MM.1S (cell line): Measurements from ENCODE around the gene SHC3.

Experiments
- DNase-seq: peaks from one replicate; pipeline ENCODE4 v3.0.0-alpha.2; 2015
- H2AFZ ChIP-seq: fragments of 300-600 bp; sonication (generic); 2 replicates; pipeline ENCODE4 v1.6.0; 2016; ENCODE audit warnings: antibody characterized with exemption, low read length
- H3F3A ChIP-seq: fragments of 300-600 bp; sonication (generic); 2 replicates; pipeline ENCODE4 v1.6.1; 2016; ENCODE audit warnings: mild to moderate bottlenecking, antibody characterized with exemption, low read length, moderate library complexity, mixed read lengths; ENCODE audit not compliant: insufficient read depth
- H3K27ac ChIP-seq: fragments of 300-600 bp; sonication (generic); 2 replicates; pipeline ENCODE4 v1.5.1; 2016; ENCODE audit warnings: mild to moderate bottlenecking, low read length
- H3K27me3 ChIP-seq: fragments of 300-600 bp; sonication (generic); replicated peaks from 2 replicates; pipeline ENCODE4 v1.6.0; 2016; ENCODE audit warnings: low read length; ENCODE audit not compliant: insufficient read depth
- H3K36me3 ChIP-seq: fragments of 300-600 bp; sonication (generic); replicated peaks from 2 replicates; pipeline ENCODE4 v1.6.1; 2016; ENCODE audit warnings: mild to moderate bottlenecking, low read length, mixed read lengths; ENCODE audit not compliant: insufficient read depth
- H3K4me1 ChIP-seq: fragments of 300-600 bp; sonication (generic); 2 replicates; pipeline ENCODE4 v1.6.1; 2016; ENCODE audit warnings: low read length, mixed read lengths
- H3K4me2 ChIP-seq: fragments of 300-600 bp; sonication (generic); 2 replicates; pipeline ENCODE4 v1.6.0; 2016; ENCODE audit warnings: low read depth, low read length
- H3K4me3 ChIP-seq: fragments of 300-600 bp; sonication (generic); 2 replicates; pipeline ENCODE4 v1.5.1; 2016; ENCODE audit warnings: low read length, mixed read lengths
- H3K79me2 ChIP-seq: fragments of 300-600 bp; sonication (generic); 2 replicates; pipeline ENCODE4 v1.6.1; 2016; ENCODE audit warnings: mixed run types, low read length, mixed read lengths
- H3K9ac ChIP-seq: fragments of 300-600 bp; sonication (generic); 2 replicates; pipeline ENCODE4 v1.6.1; 2016; ENCODE audit warnings: low read length, mixed read lengths
- H3K9me2 ChIP-seq: fragments of 300-600 bp; sonication (generic); replicated peaks from 2 replicates; pipeline ENCODE4 v1.6.1; 2016; ENCODE audit warnings: mild to moderate bottlenecking, low read length, mixed read lengths; ENCODE audit not compliant: insufficient read depth
- H3K9me3 ChIP-seq: fragments of 300-600 bp; sonication (generic); replicated peaks from 2 replicates; pipeline ENCODE4 v1.6.1; 2016; ENCODE audit warnings: mild to moderate bottlenecking, low read length, mixed read lengths; ENCODE audit not compliant: insufficient read depth
- H4K20me1 ChIP-seq: fragments of 300-600 bp; sonication (generic); 2 replicates; pipeline ENCODE4 v1.6.1; 2016; ENCODE audit warnings: mild to moderate bottlenecking, low read length, moderate library complexity, mixed read lengths; ENCODE audit not compliant: insufficient read depth
- CTCF ChIP-seq: fragments of 300-600 bp; sonication (generic); IDR thresholded peaks from 2 replicates; pipeline ENCODE4 v1.5.1; 2016; ENCODE audit warnings: antibody characterized with exemption, low read length, mixed read lengths
- EZH2 ChIP-seq: fragments of 300-600 bp; sonication (generic); optimal IDR thresholded peaks from 2 replicates; pipeline ENCODE3; 2017; ENCODE audit warnings: low read depth, mild to moderate bottlenecking, antibody characterized with exemption, low read length, mixed read lengths
- EZH2phosphoT487 ChIP-seq: fragments of 300-600 bp; sonication (generic); IDR thresholded peaks from 2 replicates; pipeline ENCODE4 v1.6.1; 2018; ENCODE audit warnings: antibody characterized with exemption, low read length

Gene SHC3

DNA sequence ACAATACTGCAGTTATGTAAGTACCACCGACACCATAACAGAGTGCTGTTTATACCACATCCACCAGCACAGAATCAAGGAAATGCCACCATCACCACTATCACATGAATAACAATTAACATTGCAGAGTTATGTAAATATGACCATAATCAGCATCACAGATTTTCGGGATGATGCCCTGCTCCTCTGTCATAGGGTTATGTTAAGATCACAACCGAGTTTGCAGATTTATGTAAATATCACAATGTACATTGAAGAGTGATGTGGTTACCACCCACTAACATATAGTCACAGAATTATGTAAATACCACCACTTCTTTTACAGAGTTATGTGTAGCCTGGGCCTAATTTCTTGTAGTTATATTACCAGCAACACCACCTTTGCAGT is 61.8 kb downstream of the SHC3 start:
- Histone ChIP-seq H2AFZ (no peak overlapping the region), H3K4me1 (no peaks in the 10 kb centered on the region), H3K36me3 (no peaks in the 10 kb centered on the region), H3K9me3 (no peaks in the 10 kb centered on the region), H3K4me2 (no peak overlapping the region), H4K20me1 (no peaks in the 10 kb centered on the region), H3F3A (no peaks in the 10 kb centered on the region), H3K4me3 (no peak overlapping the region), H3K27me3 (no peaks in the 10 kb centered on the region), H3K9ac (no peak overlapping the region), H3K27ac (no peak overlapping the region), H3K79me2 (no peaks in the 10 kb centered on the region), H3K9me2 (no peaks in the 10 kb centered on the region)
- TF ChIP-seq EZH2phosphoT487 (no peak), CTCF (no peak), EZH2 (no peak)
- no peak for DNase-seq

DNA sequence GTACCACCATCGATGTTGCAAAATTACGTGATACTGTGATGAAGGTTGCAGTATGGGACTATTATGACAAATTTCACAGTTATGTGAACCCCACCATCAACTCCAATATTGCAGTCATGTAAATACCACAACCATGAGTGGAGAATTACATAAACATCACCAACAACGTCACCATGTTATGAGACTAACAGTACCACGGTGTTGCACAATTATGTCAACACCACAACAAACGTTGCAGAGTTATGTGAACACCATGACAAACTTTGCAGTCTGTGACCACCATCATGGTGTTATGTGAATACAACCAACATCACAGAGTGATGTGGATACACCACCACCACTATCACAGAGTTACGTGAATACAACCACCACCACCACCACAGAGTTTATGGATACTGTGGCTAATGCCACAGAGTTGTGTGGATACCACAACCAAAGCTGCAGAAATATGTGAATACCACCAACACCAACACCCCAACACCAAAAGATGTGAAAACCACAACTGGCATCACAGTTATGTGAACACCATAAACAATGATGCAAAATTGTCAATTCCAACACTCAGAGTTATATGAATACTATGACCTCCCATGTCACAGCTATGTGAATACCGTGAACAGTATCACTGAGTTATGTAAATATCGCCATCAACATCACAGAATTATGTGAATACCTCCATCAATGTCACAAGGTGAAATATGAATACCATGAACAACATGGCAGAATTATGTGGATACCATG is 62.4 kb downstream of the SHC3 start:
- Histone ChIP-seq H4K20me1 (no peaks in the 10 kb centered on the region), H3K9me2 (no peaks in the 10 kb centered on the region), H3K9me3 (no peaks in the 10 kb centered on the region), H3F3A (no peaks in the 10 kb centered on the region), H3K4me1 (no peaks in the 10 kb centered on the region), H3K27ac (no peak overlapping the region), H3K27me3 (no peaks in the 10 kb centered on the region), H3K9ac (no peak overlapping the region), H3K4me2 (no peak overlapping the region), H3K36me3 (no peaks in the 10 kb centered on the region), H3K79me2 (no peaks in the 10 kb centered on the region), H3K4me3 (no peak overlapping the region), H2AFZ (no peak overlapping the region)
- TF ChIP-seq CTCF (no peak), EZH2phosphoT487 (no peak), EZH2 (no peak)
- DNase-seq = no peak

- no peak overlapping the region for H3K27ac ChIP-seq
- H3K9me2 ChIP-seq = no peaks in the 10 kb centered on the region
- no peaks in the 10 kb centered on the region for H3F3A ChIP-seq
- H3K9me3 ChIP-seq = no peaks in the 10 kb centered on the region
- no peaks in the 10 kb centered on the region for H4K20me1 ChIP-seq
- TF ChIP-seq EZH2phosphoT487 (no peak), EZH2 (no peak), CTCF (no peak)
- H3K36me3 ChIP-seq = no peaks in the 10 kb centered on the region
- no peak overlapping the region for H2AFZ ChIP-seq
- H3K4me2 ChIP-seq = no peak overlapping the region
- H3K79me2 ChIP-seq = no peaks in the 10 kb centered on the region
- no peaks in the 10 kb centered on the region for H3K27me3 ChIP-seq
- H3K9ac ChIP-seq = no peak overlapping the region
- no peaks in the 10 kb centered on the region for H3K4me1 ChIP-seq
- DNase-seq = no peak
- H3K4me3 ChIP-seq = no peak overlapping the region
Observed at GRCh38 chr9:89115426-89115825, 63.2 kb downstream of the SHC3 start.
